ENCODE data around the gene OPN3.

DNA sequence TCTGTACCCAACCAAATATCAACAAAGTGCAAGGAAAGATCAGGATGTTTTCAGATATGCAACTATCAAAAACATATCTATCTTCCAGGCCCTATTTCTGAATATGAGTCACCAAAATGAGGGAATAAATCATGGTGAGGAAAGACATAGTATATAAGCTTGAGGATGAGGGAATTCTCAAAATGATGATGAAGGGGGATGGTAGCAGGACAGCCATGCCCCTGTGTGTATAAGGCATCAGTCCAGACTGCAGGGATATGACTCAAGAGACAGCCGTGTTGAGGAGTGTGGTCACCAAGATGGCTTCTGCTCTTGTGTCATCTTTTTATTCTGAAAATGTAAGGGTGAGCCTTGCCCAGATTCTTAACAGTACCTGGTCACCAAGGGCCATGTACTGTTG is 7.5 kb upstream of the OPN3 start:
- TF ChIP-seq, protein P1, sequence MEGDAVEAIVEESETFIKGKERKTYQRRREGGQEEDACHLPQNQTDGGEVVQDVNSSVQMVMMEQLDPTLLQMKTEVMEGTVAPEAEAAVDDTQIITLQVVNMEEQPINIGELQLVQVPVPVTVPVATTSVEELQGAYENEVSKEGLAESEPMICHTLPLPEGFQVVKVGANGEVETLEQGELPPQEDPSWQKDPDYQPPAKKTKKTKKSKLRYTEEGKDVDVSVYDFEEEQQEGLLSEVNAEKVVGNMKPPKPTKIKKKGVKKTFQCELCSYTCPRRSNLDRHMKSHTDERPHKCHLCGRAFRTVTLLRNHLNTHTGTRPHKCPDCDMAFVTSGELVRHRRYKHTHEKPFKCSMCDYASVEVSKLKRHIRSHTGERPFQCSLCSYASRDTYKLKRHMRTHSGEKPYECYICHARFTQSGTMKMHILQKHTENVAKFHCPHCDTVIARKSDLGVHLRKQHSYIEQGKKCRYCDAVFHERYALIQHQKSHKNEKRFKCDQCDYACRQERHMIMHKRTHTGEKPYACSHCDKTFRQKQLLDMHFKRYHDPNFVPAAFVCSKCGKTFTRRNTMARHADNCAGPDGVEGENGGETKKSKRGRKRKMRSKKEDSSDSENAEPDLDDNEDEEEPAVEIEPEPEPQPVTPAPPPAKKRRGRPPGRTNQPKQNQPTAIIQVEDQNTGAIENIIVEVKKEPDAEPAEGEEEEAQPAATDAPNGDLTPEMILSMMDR (conservative IDR thresholded peaks at IDR 0.05; ENCODE audit: low read depth, low read length): no peak
- no peak for TF ChIP-seq FOS (IDR thresholded peaks at IDR 0.05; ENCODE audit: low read depth, low read length)
- TF ChIP-seq RAD21 (IDR thresholded peaks at IDR 0.05; ENCODE audit: low read length): no peak
- no peak for TF ChIP-seq RFX5 (IDR thresholded peaks at IDR 0.05; ENCODE audit: low read depth, low read length)
- TF ChIP-seq MAFK (IDR thresholded peaks at IDR 0.05; ENCODE audit: low read depth, low read length): no peak
- TF ChIP-seq CEBPB (IDR thresholded peaks at IDR 0.05; ENCODE audit: low read depth, low read length): no peak
- TF ChIP-seq, protein P2, sequence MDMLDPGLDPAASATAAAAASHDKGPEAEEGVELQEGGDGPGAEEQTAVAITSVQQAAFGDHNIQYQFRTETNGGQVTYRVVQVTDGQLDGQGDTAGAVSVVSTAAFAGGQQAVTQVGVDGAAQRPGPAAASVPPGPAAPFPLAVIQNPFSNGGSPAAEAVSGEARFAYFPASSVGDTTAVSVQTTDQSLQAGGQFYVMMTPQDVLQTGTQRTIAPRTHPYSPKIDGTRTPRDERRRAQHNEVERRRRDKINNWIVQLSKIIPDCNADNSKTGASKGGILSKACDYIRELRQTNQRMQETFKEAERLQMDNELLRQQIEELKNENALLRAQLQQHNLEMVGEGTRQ (IDR thresholded peaks at IDR 0.05; ENCODE audit: low read depth, low read length): no peak
- no peak for TF ChIP-seq POLR2A (IDR thresholded peaks at IDR 0.05; ENCODE audit: low read depth, low read length)
- no peak for TF ChIP-seq BHLHE40 (IDR thresholded peaks at IDR 0.05; ENCODE audit: low read depth, low read length)
- TF ChIP-seq SMC3 (IDR thresholded peaks at IDR 0.05; ENCODE audit: low read depth, low read length): no peak
- TF ChIP-seq MXI1 (IDR thresholded peaks at IDR 0.05; ENCODE audit: borderline replicate concordance, low read depth, low read length): no peak

All from IMR-90 (cell line).